Vagina (tissue), 2 donors: ENCODE data around the gene ART3. TPM values are rescaled to one million over a fixed set of nuclear protein-coding genes. Genes with fewer than 3 reads are reported as not detected.
A peak's percentile ranks its signal among the peaks of the same experiment; 100 is the strongest.

Source experiments
- DNase-seq, 2 donors: peaks; one replicate each; pipeline ENCODE4 v3.0.0-alpha.2; 2017; ENCODE audit errors: extremely low spot score in 2 of 2
- H3K27ac ChIP-seq: fragments of 200-600 bp; sonication (generic); one replicate; pipeline ENCODE4 v1.5.1; 2019
- H3K27me3 ChIP-seq: fragments of 200-600 bp; sonication (generic); one replicate; pipeline ENCODE4 v1.5.1; 2019
- H3K36me3 ChIP-seq, 2 donors: fragments of 200-600 bp; sonication (generic); one replicate each; pipeline ENCODE4 v1.5.1; 2017 to 2019
- H3K4me1 ChIP-seq: fragments of 200-600 bp; sonication (generic); one replicate; pipeline ENCODE4 v1.5.1; 2019
- H3K4me3 ChIP-seq, 2 donors: fragments of 200-600 bp; sonication (generic); 1 replicate in 1 of 2; 2 replicates in 1 of 2; pipeline ENCODE4 v1.5.1; 2016 to 2019
- H3K9me3 ChIP-seq: fragments of 200-600 bp; sonication (generic); one replicate; pipeline ENCODE4 v1.5.1; 2019
- CTCF ChIP-seq, 3 experiments: fragments of 450-650 bp in 2 of 3; fragments of 200-600 bp in 1 of 3; sonication (generic) in 1 of 3; IDR thresholded peaks; one replicate each; pipeline ENCODE4 v1.5.1; 2017 to 2019; ENCODE audit warnings: antibody characterized with exemption in 3 of 3, mild to moderate bottlenecking in 2 of 3, moderate library complexity in 2 of 3
- POLR2A ChIP-seq, 2 donors: fragments of 450-650 bp; IDR thresholded peaks; one replicate each; pipeline ENCODE4 v1.6.1; 2017; ENCODE audit warnings: antibody characterized with exemption in 2 of 2, mild to moderate bottlenecking in 2 of 2, moderate library complexity in 2 of 2
- POLR2AphosphoS5 ChIP-seq, 2 donors: sonication (generic); formaldehyde crosslinking; IDR thresholded peaks; one replicate each; pipeline ENCODE4 v1.9.0; 2017; ENCODE audit warnings: antibody characterized with exemption in 2 of 2, mild to moderate bottlenecking in 2 of 2, low read depth in 1 of 2; ENCODE audit not compliant: insufficient read depth in 1 of 2
- intact Hi-C: fragments of 100-400 bp; cut with DNase I; formaldehyde crosslinking; loops from one replicate; pipeline ENCODE4 v1.15.1; 2023
- total RNA-seq: library from RNA; depleted of rRNA; stranded (reverse); fragments of >200 nt; gene quantifications from one replicate; pipeline ENCODE4 v1.2.3, GENCODE V29; 2016

Gene ART3
- total RNA-seq, 1 donor from 2014 or later = 0.74 TPM

GRCh38 chr4:76087007-76087769 is 12.7 kb downstream of the ART3 start:
- no peak for DNase-seq

GRCh38 chr4:76088719-76089118 is 14.2 kb downstream of the ART3 start:
- intact Hi-C loops = no loop called here
- Histone ChIP-seq H3K27me3 (no peaks in the 10 kb centered on the region), H3K4me3 (no peak overlapping the region), H3K9me3 (no peaks in the 10 kb centered on the region), H3K27ac (no peak overlapping the region), H3K4me1 (no peaks in the 10 kb centered on the region), H3K36me3 (no peaks in the 10 kb centered on the region)
- DNase-seq = no peak
- TF ChIP-seq POLR2A (IDR thresholded peaks at IDR 0.05) (no peak), CTCF (IDR thresholded peaks at IDR 0.05) (no peak), POLR2AphosphoS5 (IDR thresholded peaks at IDR 0.05; ENCODE audit: insufficient read depth in 1 of 2, low read depth in 1 of 2) (no peak)

More at GRCh38 chr4:76087007-76087769, 12.7 kb downstream of the ART3 start:
- no peak overlapping the region for H3K4me3 ChIP-seq
- H3K27ac ChIP-seq = no peak overlapping the region
- H3K36me3 ChIP-seq = no peaks in the 10 kb centered on the region
- no peaks in the 10 kb centered on the region for H3K9me3 ChIP-seq
- no peaks in the 10 kb centered on the region for H3K4me1 ChIP-seq
- intact Hi-C loops = no loop called here
- H3K27me3 ChIP-seq = no peaks in the 10 kb centered on the region
- TF ChIP-seq CTCF (IDR thresholded peaks at IDR 0.05) = no peak
- peak in 1 of 2 donors; percentile 16 for TF ChIP-seq POLR2AphosphoS5 (IDR thresholded peaks at IDR 0.05; ENCODE audit: insufficient read depth in 1 of 2, low read depth in 1 of 2)
- TF ChIP-seq POLR2A (IDR thresholded peaks at IDR 0.05) = no peak

- Histone ChIP-seq H3K36me3 (no peaks in the 10 kb centered on the region), H3K27ac (no peak overlapping the region), H3K27me3 (no peaks in the 10 kb centered on the region), H3K4me3 (no peak overlapping the region), H3K9me3 (no peaks in the 10 kb centered on the region), H3K4me1 (no peaks in the 10 kb centered on the region)
- DNase-seq = no peak
- intact Hi-C loops = no loop called here
- TF ChIP-seq POLR2AphosphoS5 (IDR thresholded peaks at IDR 0.05; ENCODE audit: insufficient read depth in 1 of 2, low read depth in 1 of 2) (peak in 1 of 2 donors; percentile 60), POLR2A (IDR thresholded peaks at IDR 0.05) (no peak)
Observed at GRCh38 chr4:76090241-76090691, 15.8 kb downstream of the ART3 start.

GRCh38 chr4:76091052-76091451 is 16.5 kb downstream of the ART3 start:
- H3K27me3 ChIP-seq = no peaks in the 10 kb centered on the region
- intact Hi-C loops = no loop called here
- H3K27ac ChIP-seq = no peak overlapping the region
- DNase-seq = no peak
- no peaks in the 10 kb centered on the region for H3K36me3 ChIP-seq
- TF ChIP-seq POLR2AphosphoS5 (IDR thresholded peaks at IDR 0.05; ENCODE audit: insufficient read depth in 1 of 2, low read depth in 1 of 2) (peak in 1 of 2 donors; percentile 15), CTCF (IDR thresholded peaks at IDR 0.05) (no peak)
- no peak overlapping the region for H3K4me3 ChIP-seq
- no peaks in the 10 kb centered on the region for H3K9me3 ChIP-seq
- no peaks in the 10 kb centered on the region for H3K4me1 ChIP-seq

GRCh38 chr4:76095568-76095967 is 21.1 kb downstream of the ART3 start:
- Histone ChIP-seq H3K4me1 (no peaks in the 10 kb centered on the region), H3K9me3 (no peaks in the 10 kb centered on the region), H3K27ac (no peak overlapping the region), H3K27me3 (no peaks in the 10 kb centered on the region), H3K36me3 (no peaks in the 10 kb centered on the region), H3K4me3 (no peak overlapping the region)
- TF ChIP-seq POLR2A (IDR thresholded peaks at IDR 0.05) (no peak), CTCF (IDR thresholded peaks at IDR 0.05) (no peak), POLR2AphosphoS5 (IDR thresholded peaks at IDR 0.05; ENCODE audit: insufficient read depth in 1 of 2, low read depth in 1 of 2) (no peak)
- intact Hi-C loops = no loop called here
- DNase-seq = no peak
